Activated CD8-positive, alpha-beta memory T cell treated with anti-CD3 and anti-CD28 coated beads for 1 hour (primary cell): ENCODE results near the gene CTSG.
"Not testable (repeated sequence)": the region's sequence is repeated elsewhere in the genome, so short reads cannot be mapped to it uniquely, and the experiment has no call there.

ENCODE experiments used
- DNase-seq, 2 donors: peaks; one replicate each; pipeline ENCODE4 v3.0.0-alpha.2; 2020; ENCODE audit warnings: low read depth in 1 of 2; ENCODE audit errors: extremely low read depth in 1 of 2

Gene CTSG, protein sequence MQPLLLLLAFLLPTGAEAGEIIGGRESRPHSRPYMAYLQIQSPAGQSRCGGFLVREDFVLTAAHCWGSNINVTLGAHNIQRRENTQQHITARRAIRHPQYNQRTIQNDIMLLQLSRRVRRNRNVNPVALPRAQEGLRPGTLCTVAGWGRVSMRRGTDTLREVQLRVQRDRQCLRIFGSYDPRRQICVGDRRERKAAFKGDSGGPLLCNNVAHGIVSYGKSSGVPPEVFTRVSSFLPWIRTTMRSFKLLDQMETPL

GRCh38 chr14:24576182-24576581, at the start of gene CTSG:
Gene CTSG (minus strand): TSS chr14:24576250. CDS start chr14:24576223, 27 bp downstream.
- no peak for DNase-seq

GRCh38 chr14:24613747-24614146, 37.7 kb upstream of the CTSG start:
- no peak for DNase-seq

- no peak for DNase-seq
Measured at GRCh38 chr14:24613241-24613640, 37.2 kb upstream of the CTSG start.

DNA sequence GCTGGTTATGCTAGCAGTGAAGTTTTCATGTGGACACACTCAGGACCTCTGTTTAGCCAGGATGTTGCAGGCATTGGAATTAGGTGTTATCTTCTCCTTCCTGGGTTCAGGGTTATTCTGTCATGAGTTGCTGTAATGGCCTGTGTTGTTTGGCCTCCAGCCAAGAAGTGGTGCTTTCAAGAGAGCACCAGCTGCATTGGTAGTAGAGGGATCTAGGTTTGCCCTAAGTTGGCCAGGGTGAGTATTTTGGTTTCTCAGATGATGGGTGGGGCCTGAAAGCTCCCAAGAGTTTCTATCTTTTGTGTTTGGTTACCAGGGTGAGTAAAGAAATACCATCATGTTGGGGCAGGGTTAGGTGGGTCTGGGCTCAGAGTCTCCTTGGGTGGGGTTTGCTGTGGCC, 36.1 kb upstream of the CTSG start:
- DNase-seq = no peak

DNA sequence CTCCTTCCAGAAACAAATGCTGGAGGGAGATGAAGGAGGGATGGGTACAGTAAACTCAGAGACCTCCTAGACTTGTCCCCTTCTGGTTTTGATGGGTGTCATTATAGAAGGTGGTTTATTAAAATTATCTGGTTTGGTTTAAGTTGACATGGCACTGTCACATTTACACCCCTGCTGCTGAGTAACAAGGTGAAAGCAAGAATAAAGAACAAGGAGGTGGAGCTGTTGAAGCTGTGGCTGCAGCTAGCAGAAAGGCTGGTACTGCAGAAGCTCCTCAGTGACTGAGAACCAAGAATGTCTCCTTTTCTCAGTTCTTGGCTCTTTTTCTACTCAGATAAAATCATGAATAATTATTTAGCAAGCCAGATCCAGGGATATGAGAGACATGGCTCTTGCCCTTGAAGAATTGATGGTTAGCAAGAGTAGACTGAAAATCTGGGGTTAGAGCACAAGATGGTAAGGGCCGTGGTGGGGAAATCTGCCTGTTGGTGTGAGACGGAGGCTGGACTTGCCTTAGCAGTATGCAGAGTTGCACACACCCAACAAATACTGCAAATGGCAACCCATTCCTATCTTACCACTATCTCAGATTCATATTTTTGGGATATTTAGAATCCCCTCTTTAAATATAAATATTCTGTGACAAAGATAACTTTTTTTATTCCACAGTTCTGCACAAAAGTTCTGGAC, 33.8 kb upstream of the CTSG start, which contains the start of gene GZMH:
GZMH (minus strand) TSS at position 31 of the 690 bp plus-strand sequence. CDS start 72 bp downstream, outside the sequence.
- no peak for DNase-seq

DNA sequence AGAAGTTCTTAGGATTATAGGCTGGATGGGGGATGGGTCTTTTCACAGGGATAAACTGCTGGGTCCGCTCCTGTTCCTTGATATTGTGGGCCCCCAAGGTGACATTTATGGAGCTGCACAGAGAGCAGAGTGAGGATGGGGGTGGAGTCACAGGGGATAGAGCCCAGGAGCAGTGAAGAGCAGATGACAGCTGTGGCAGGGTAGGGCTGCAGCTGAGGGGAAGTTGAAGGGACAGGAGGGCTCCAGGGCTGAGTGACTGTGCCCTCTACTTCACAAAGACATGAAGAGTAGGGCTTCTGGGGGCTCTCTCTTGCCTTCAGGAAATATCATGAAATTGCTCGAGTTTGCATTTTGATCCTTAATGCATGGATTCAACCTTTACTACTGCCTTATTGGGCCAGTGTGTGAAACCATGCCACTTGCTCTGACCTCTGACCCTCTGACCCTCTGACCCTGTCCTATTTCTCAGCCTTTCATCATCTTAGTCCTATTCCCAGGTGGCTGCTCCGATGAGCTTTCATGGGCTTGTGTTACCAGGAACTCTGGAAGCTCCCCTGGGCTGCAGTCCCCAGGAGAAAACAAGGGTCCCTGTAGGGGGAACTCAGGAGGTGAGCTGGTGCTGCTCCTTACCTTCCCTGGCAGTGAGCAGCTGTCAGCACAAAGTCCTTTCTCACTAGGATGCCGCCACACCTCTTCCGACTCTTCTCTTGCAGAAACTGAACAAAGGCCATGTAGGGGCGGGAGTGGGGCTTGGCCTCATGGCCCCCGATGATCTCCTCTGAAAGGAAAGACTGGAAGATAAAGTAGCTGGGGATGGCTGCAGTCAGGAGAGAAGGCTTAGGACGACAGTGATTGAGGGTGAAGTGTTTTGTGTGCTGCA, 31.8 kb upstream of the CTSG start:
- DNase-seq = no peak

- no peak for DNase-seq
Measured at GRCh38 chr14:24607081-24607480, 31.0 kb upstream of the CTSG start.

GRCh38 chr14:24606297-24606696, 30.2 kb upstream of the CTSG start:
- DNase-seq = no peak

- DNase-seq = peak; percentile 11 to 38
Measured at GRCh38 chr14:24605435-24606190, 29.6 kb upstream of the CTSG start.

- no peak for DNase-seq
Measured at GRCh38 chr14:24597403-24597802, 21.4 kb upstream of the CTSG start.

- no peak for DNase-seq
Measured at GRCh38 chr14:24595073-24595808, 19.2 kb upstream of the CTSG start.

- DNase-seq = not testable (repeated sequence)
Measured at GRCh38 chr14:24591004-24591403, 15.0 kb upstream of the CTSG start.

DNA sequence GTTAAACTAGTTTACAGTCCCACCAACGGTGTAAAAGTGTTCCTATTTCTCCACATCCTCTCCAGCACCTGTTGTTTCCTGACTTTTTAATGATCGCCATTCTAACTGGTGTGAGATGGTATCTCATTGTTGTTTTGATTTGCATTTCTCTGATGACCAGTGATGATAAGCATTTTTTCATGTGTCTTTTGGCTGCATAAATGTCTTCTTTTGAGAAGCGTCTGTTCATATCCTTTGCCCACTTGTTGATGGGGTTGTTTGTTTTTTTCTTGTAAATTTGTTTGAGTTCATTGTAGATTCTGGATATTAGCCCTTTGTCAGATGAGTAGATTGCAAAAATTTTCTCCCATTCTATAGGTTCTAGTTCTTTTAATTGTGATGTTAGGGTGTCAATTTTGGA, 8.4 kb upstream of the CTSG start:
- not testable (repeated sequence) for DNase-seq

- DNase-seq = no peak
Measured at GRCh38 chr14:24578558-24578957, 2.5 kb upstream of the CTSG start.

GRCh38 chr14:24576771-24577170, 721 bp upstream of the CTSG start:
- no peak for DNase-seq

DNA sequence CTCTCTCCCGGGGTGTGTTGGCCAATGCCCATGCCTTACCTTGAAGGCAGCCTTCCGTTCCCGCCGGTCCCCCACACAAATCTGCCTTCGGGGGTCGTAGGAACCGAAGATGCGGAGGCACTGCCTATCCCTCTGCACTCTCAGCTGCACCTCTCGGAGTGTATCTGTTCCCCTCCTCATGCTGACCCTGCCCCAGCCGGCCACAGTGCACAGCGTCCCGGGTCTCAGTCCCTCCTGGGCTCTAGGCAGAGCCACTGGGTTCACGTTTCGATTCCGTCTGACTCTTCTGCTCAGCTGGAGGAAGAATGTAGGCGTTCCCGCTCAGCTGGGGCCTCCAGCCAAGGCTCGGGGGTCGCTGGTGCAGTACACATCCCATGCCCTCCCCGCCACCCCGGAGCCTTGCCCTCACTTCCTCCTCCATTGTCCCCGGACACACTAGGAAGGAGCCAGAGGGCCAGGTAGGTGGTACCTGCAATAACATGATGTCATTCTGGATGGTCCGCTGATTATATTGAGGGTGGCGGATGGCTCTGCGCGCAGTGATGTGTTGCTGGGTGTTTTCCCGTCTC, 1.8 kb downstream of the CTSG start:
- no peak for DNase-seq

DNA sequence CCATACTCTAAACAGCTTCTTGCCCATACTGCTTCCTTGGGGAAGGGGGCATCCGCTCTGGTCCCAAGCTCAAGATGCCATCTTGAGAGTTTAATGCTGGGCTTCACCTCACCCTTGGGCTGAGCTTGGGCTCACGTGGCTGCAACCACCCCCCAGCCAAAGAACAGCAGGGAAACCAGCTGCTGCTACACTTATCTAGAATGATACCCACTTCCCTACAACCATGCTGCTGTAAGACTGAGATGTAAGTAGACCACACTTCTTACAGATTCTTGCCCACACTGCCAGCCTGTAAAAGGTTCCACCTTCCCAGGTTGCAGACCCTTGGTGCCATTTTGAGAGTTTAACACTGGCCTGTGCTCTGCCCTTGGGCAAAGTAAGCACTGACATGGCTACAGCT, 9.7 kb downstream of the CTSG start:
- DNase-seq = no peak

DNA sequence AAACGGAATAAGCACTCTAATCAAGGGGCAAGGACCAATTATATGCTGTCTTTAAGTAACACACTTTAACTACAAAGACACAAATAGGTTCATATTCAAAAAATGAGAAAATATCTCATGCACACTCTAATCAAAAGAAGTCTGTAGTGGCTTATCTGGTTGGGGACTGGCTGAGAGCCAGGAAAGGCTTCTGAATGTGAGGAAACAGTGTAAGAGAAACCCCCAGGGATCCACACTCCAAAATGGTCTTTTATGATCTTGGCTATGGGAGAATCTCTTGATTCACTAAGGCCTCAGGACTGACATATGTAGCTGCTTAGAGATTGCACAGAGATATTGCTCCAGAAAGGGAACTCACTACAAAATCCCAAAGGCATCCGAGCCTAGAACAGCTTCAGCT, 10.3 kb downstream of the CTSG start:
- no peak for DNase-seq

DNA sequence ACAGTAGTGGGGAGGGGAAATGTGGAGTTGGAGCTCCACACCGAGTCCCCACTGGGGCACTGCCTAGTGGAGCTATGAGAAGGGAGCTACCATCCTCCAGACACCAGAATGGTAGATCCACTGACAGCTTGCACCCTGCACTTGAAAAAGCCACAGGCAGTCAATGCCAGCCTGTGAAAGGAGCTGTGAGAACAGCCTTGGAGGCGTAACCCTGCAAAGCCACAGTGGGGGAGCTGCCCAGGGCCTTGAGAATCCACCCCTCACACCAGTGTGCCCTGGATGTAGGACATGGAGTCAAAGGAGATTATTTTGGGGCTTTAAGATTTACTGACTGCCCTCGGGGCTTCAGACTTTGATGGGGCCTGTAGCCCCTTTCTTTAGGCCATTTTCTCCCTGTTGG, 12.5 kb downstream of the CTSG start:
- DNase-seq = no peak

- no peak for DNase-seq
Measured at GRCh38 chr14:24556756-24557155, 19.3 kb downstream of the CTSG start.
